ENCODE data around the gene PTPN23.

PTPN23 gene

GRCh38 chr3:47430606-47431005 lies 49.8 kb downstream of the PTPN23 start:
- no peak for DNase-seq
- Histone ChIP-seq H4K20me1 (ENCODE audit: insufficient read depth, low read length) (no peaks in the 10 kb centered on the region), H3F3A (ENCODE audit: insufficient read depth, low read length) (no peaks in the 10 kb centered on the region), H3K4me2 (ENCODE audit: low read depth, low read length) (no peak overlapping the region), H3K4me1 (ENCODE audit: low read length) (0 out of 2 replicates have a peak, but pooled peaks cover 3% of the 10 kb centered on the region), H2AFZ (ENCODE audit: low read length) (no peak overlapping the region), H3K79me2 (ENCODE audit: low read length) (no peaks in the 10 kb centered on the region), H3K36me3 (replicated peaks; ENCODE audit: insufficient read depth, low read length) (no peaks in the 10 kb centered on the region), H3K9me2 (replicated peaks; ENCODE audit: insufficient read depth, low read length) (no peaks in the 10 kb centered on the region), H3K27ac (ENCODE audit: low read length) (no peak overlapping the region), H3K4me3 (ENCODE audit: low read length) (no peak overlapping the region), H3K9ac (ENCODE audit: low read length) (no peak overlapping the region), H3K27me3 (replicated peaks; ENCODE audit: insufficient read depth, low read length) (no peaks in the 10 kb centered on the region), H3K9me3 (replicated peaks; ENCODE audit: insufficient read depth, low read length) (no peaks in the 10 kb centered on the region)
- TF ChIP-seq CTCF (IDR thresholded peaks at IDR 0.05; ENCODE audit: low read length): no peak
- no peak for TF ChIP-seq EZH2 (optimal IDR thresholded peaks at IDR 0.05; ENCODE audit: low read depth, low read length)
- no peak for TF ChIP-seq EZH2phosphoT487 (IDR thresholded peaks at IDR 0.05; ENCODE audit: low read length)

GRCh38 chr3:47431225-47431624 lies 50.4 kb downstream of the PTPN23 start:
- Histone ChIP-seq H4K20me1 (ENCODE audit: insufficient read depth, low read length) (no peaks in the 10 kb centered on the region), H3K9me3 (replicated peaks; ENCODE audit: insufficient read depth, low read length) (no peaks in the 10 kb centered on the region), H2AFZ (ENCODE audit: low read length) (no peak overlapping the region), H3K9me2 (replicated peaks; ENCODE audit: insufficient read depth, low read length) (no peaks in the 10 kb centered on the region), H3K4me1 (ENCODE audit: low read length) (0 out of 2 replicates have a peak, but pooled peaks cover 3% of the 10 kb centered on the region), H3K4me2 (ENCODE audit: low read depth, low read length) (no peak overlapping the region), H3F3A (ENCODE audit: insufficient read depth, low read length) (no peaks in the 10 kb centered on the region), H3K4me3 (ENCODE audit: low read length) (no peak overlapping the region), H3K9ac (ENCODE audit: low read length) (no peak overlapping the region), H3K79me2 (ENCODE audit: low read length) (no peaks in the 10 kb centered on the region), H3K27me3 (replicated peaks; ENCODE audit: insufficient read depth, low read length) (no peaks in the 10 kb centered on the region), H3K27ac (ENCODE audit: low read length) (no peak overlapping the region), H3K36me3 (replicated peaks; ENCODE audit: insufficient read depth, low read length) (no peaks in the 10 kb centered on the region)
- no peak for TF ChIP-seq CTCF (IDR thresholded peaks at IDR 0.05; ENCODE audit: low read length)
- TF ChIP-seq EZH2phosphoT487 (IDR thresholded peaks at IDR 0.05; ENCODE audit: low read length): no peak
- TF ChIP-seq EZH2 (optimal IDR thresholded peaks at IDR 0.05; ENCODE audit: low read depth, low read length): no peak
- no peak for DNase-seq

- Histone ChIP-seq H3K9ac (ENCODE audit: low read length) (no peak overlapping the region), H3K79me2 (ENCODE audit: low read length) (no peaks in the 10 kb centered on the region), H3K9me2 (replicated peaks; ENCODE audit: insufficient read depth, low read length) (no peaks in the 10 kb centered on the region), H3K4me3 (ENCODE audit: low read length) (no peak overlapping the region), H3K4me1 (ENCODE audit: low read length) (0 out of 2 replicates have a peak, but pooled peaks cover 3% of the 10 kb centered on the region), H3F3A (ENCODE audit: insufficient read depth, low read length) (no peaks in the 10 kb centered on the region), H3K36me3 (replicated peaks; ENCODE audit: insufficient read depth, low read length) (no peaks in the 10 kb centered on the region), H3K27ac (ENCODE audit: low read length) (no peak overlapping the region), H3K4me2 (ENCODE audit: low read depth, low read length) (no peak overlapping the region), H3K27me3 (replicated peaks; ENCODE audit: insufficient read depth, low read length) (no peaks in the 10 kb centered on the region), H2AFZ (ENCODE audit: low read length) (no peak overlapping the region), H4K20me1 (ENCODE audit: insufficient read depth, low read length) (no peaks in the 10 kb centered on the region), H3K9me3 (replicated peaks; ENCODE audit: insufficient read depth, low read length) (no peaks in the 10 kb centered on the region)
- TF ChIP-seq EZH2 (optimal IDR thresholded peaks at IDR 0.05; ENCODE audit: low read depth, low read length) (no peak), CTCF (IDR thresholded peaks at IDR 0.05; ENCODE audit: low read length) (no peak), EZH2phosphoT487 (IDR thresholded peaks at IDR 0.05; ENCODE audit: low read length) (no peak)
- DNase-seq: no peak
Observed at GRCh38 chr3:47432673-47433072, 51.9 kb downstream of the PTPN23 start.
